Heart right ventricle (tissue), 16 donors: Measurements from ENCODE around the gene DDX51. TPM values are rescaled to one million over a fixed set of nuclear protein-coding genes. Genes with fewer than 3 reads are reported as not detected.
A peak's percentile ranks its signal among the peaks of the same experiment; 100 is the strongest.

ENCODE experiments used
- ATAC-seq, 8 donors: fragments of 200-7000 bp; cut with Tn5 transposase; one replicate each; pipeline ENCODE4 v1.9.1; 2020; ENCODE audit warnings: mild to moderate bottlenecking in 8 of 8, moderate library complexity in 8 of 8, moderate number of reproducible peaks in 1 of 8
- DNase-seq, 2 donors: peaks; one replicate each; pipeline ENCODE4 v3.0.0-alpha.2; 2020
- H3K27ac ChIP-seq, 10 donors: fragments of 200-600 bp; sonication (generic) in 2 of 10; one replicate each; pipeline versions ENCODE4 v1.5.0 to v1.8.0; 2020 to 2022; ENCODE audit warnings: mild to moderate bottlenecking in 3 of 10
- H3K27me3 ChIP-seq, 7 donors: fragments of 200-600 bp; one replicate each; pipeline ENCODE4 v1.8.0; 2021 to 2022; ENCODE audit warnings: mild to moderate bottlenecking in 2 of 7
- H3K36me3 ChIP-seq, 9 donors: fragments of 200-600 bp; sonication (generic) in 1 of 9; one replicate each; pipeline versions ENCODE4 v1.5.0 to v1.8.0; 2020 to 2022; ENCODE audit warnings: mild to moderate bottlenecking in 2 of 9
- H3K4me1 ChIP-seq, 9 donors: fragments of 200-600 bp; sonication (generic) in 1 of 9; one replicate each; pipeline versions ENCODE4 v1.5.0 to v1.8.0; 2020 to 2022; ENCODE audit warnings: mild to moderate bottlenecking in 4 of 9
- H3K4me3 ChIP-seq, 10 donors: fragments of 200-600 bp; sonication (generic) in 2 of 10; one replicate each; pipeline versions ENCODE4 v1.5.0 to v1.8.0; 2020 to 2022; ENCODE audit warnings: mild to moderate bottlenecking in 7 of 10, moderate library complexity in 2 of 10
- H3K9me3 ChIP-seq, 11 donors: fragments of 200-600 bp in 10 of 11; sonication (generic) in 2 of 11; one replicate each; pipeline versions ENCODE4 v1.5.0 to v1.8.0; 2013 to 2022; ENCODE audit warnings: mild to moderate bottlenecking in 2 of 11, control low read depth in 1 of 11, moderate library complexity in 1 of 11
- CTCF ChIP-seq, 9 donors: fragments of 200-600 bp; sonication (generic) in 2 of 9; IDR thresholded peaks; one replicate each; pipeline versions ENCODE4 v1.5.0 to v1.8.0; 2021 to 2022; ENCODE audit warnings: antibody characterized with exemption in 9 of 9, mild to moderate bottlenecking in 5 of 9, moderate library complexity in 1 of 9
- WGBS, 2 donors: extraction: QIAGEN DNeasy Blood & Tissue Kit; methylation state at CpG; one replicate each; pipeline ENCODE4 v1.1.7; 2013; ENCODE audit warnings: inconsistent platforms in 1 of 2; 5-methylcytosine and 5-hydroxymethylcytosine counted together
- intact Hi-C, 10 donors: fragments of 100-400 bp; cut with DNase I; formaldehyde crosslinking; loops; one replicate each; pipeline versions ENCODE4 v1.11.1 to v1.14.2; 2022
- polyA plus RNA-seq, 2 donors: library from polyadenylated mRNA; stranded (reverse); fragments of 200-250 nt; gene quantifications; one replicate each; pipeline ENCODE4 v1.2.3, GENCODE V29; 2013
- total RNA-seq, 10 donors: library from RNA; stranded (reverse); fragmentation: NEBNext Ultra II Directional in 3 of 10; extraction: Animal tissue kit (Norgen Biotek cat#: 25700) in 3 of 10; gene quantifications; one replicate each; pipeline versions ENCODE4 v1.2.1 to v1.2.4, GENCODE V29; 2021 to 2023
- donor health status: Arrhythmogenic right ventricular cardiomyopathy.
- donor health status: ischemic (EF 13 %, LVEDD 7.1; RV severe dilation, severe dysfunction).
- donor health status: healthy with polysubstance abuse.
- donor health status: DM: no; HTN: yes; CAD: no.
- donor health status: DM: no; HTN: no; CAD: no.
- donor health status: ischemic (EF 25% LVEDD 6.9; RV normal size, moderate dysfunction).
- donor health status: ischemic (EF 25% LVEDD 5.7; RV mildly dilated, moderate dysfunction).
- donor health status: healthy.
- donor health status: DM: yes; HTN: yes; CAD: no.
- donor health status: Ischemic cardiomyopathy.
- donor health status: ischemic (EF 35%, LVEDD 5.7; RV mildly dilated, moderate dysfunction).
- donor health status: nonischemic (EF 11% LVEDD 7.7; RV severe dilation, severe dysfunction).
- donor health status: DM: yes; HTN: yes; CAD: no.
- donor health status: PGD.
- donor health status: ischemic (EF 29% LVEDD 5.4; RV normal size, mild dysfunction).
- donor health status: nonischemic (EF 23%, LVEDD 6.1; RV moderate dilation, normal function).

The DDX51 gene
- total and polyA plus RNA-seq, 12 donors, result 7.2 to 19.9 (median 8.8) TPM

DNA sequence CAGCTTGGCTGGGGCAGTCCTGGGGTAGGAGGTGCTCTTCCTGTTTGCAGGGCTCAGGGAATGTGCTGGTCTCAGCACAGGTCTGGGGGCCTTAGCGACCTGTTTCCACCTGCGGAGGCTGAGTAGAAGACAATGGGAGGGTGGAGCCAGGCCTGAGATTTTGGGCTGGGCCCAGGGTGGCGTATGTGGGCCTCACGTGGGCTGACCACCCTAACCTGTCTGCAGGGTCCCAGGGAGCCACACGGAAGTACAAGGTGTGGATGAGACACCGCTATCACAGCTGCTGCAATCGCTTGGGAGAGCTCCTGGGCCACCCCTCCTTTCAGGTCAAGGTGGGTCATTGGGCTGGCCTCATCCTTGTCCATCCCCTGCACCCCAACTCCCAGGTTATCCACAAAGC is 1.2 kb upstream of the DDX51 start:
- ATAC-seq (peak in 1 of 8 donors; percentile 3), DNase-seq (no peak)
- peak overlapping the region in 1 of 10 donors; percentile 82 for H3K27ac ChIP-seq

GRCh38 chr12:132144810-132145168 is 670 bp upstream of the DDX51 start:
- Histone ChIP-seq H3K36me3 (peaks cover 6 to 60% (median 20%) of the 10 kb centered on the region in 9 donors), H3K9me3 (no peaks in the 10 kb centered on the region), H3K4me1 (peaks cover 12 to 30% (median 23%) of the 10 kb centered on the region in 9 donors), H3K4me3 (peak overlapping the region; percentile 65 to 99 (median 90)), H3K27me3 (no peaks in the 10 kb centered on the region), H3K27ac (peak overlapping the region in 9 of 10 donors; percentile 51 to 92 (median 82))
- WGBS, 2 donors, result 2 to 3% methylated on average over 17 of the region's 17 CpGs
- intact Hi-C loops, result loop anchor here in 1 of 10 donors (5.0 kb wide), 1 partner anchor 62 kb away; no protein-coding TSS in a partner anchor
- no peak for DNase-seq
- ATAC-seq, result peak in 4 of 8 donors; percentile 1 to 8 (median 5)
- TF ChIP-seq CTCF (IDR thresholded peaks at IDR 0.05), result no peak

More for the DNA sequence above, 1.2 kb upstream of the DDX51 start:
- Histone ChIP-seq H3K9me3 (no peaks in the 10 kb centered on the region), H3K4me1 (peaks cover 12 to 30% (median 23%) of the 10 kb centered on the region in 9 donors), H3K4me3 (peak overlapping the region in 9 of 10 donors; percentile 74 to 99 (median 92)), H3K36me3 (peaks cover 6 to 55% (median 15%) of the 10 kb centered on the region in 9 donors), H3K27me3 (no peaks in the 10 kb centered on the region)
- TF ChIP-seq CTCF (IDR thresholded peaks at IDR 0.05), result no peak
- intact Hi-C loops, result no loop called here
- WGBS, 2 donors, result 75 to 76% methylated on average over 7 of the region's 7 CpGs

GRCh38 chr12:132143336-132144071 is 615 bp downstream of the DDX51 start:
- WGBS, 2 donors, result 2% methylated on average over 73 to 82 of the region's 82 CpGs
- Histone ChIP-seq H3K36me3 (peaks cover 6 to 70% (median 33%) of the 10 kb centered on the region in 9 donors), H3K4me3 (peak overlapping the region; percentile 57 to 99 (median 90)), H3K27ac (peak overlapping the region in 9 of 10 donors; percentile 39 to 92 (median 80)), H3K4me1 (peaks cover 12 to 30% (median 23%) of the 10 kb centered on the region in 9 donors), H3K9me3 (no peaks in the 10 kb centered on the region), H3K27me3 (no peaks in the 10 kb centered on the region)
- TF ChIP-seq CTCF (IDR thresholded peaks at IDR 0.05), result no peak
- DNase-seq, result no peak
- ATAC-seq, result no peak
- intact Hi-C loops, result loop anchor here in 1 of 10 donors (5.0 kb wide), 1 partner anchor 61 kb away; no protein-coding TSS in a partner anchor

DNA sequence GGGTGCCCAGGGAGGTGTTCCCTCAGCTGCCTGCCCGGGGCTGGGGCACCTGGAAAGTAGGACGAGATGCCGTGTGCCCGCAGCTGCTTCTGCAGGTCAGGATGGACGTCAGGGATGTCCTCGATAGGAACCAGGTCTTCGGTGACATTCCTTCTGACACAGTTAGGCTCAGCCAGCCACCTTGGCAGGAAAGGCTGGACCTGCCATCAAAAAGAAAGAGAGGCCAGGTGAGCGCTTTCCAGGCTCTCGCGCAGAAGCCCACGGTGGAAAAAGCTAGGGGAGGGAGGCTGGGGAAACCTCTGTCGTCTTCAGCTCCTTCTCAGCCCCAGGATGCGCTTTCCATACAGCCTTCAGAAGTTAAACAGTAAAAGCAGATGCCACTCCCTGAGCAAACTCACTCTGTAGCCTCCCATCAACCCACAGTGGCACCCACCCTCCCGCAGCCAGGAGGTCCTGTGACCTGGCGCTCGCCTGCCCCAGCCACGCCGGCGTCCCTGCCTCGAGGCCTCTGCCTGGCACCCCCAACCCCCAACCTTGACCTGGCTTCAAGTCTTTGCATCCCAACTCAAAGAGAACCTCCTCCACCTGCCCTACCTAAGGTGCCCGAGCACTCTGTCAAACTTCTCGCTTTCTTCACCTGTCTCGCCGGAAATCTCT is 1.3 kb downstream of the DDX51 start:
- 81 to 86% methylated on average over 24 of the region's 24 CpGs for WGBS, 2 donors
- Histone ChIP-seq H3K4me3 (peak overlapping the region in 9 of 10 donors; percentile 74 to 99 (median 92)), H3K27ac (no peak overlapping the region), H3K9me3 (no peaks in the 10 kb centered on the region), H3K4me1 (peaks cover 12 to 30% (median 23%) of the 10 kb centered on the region in 9 donors), H3K36me3 (peaks cover 6 to 70% (median 33%) of the 10 kb centered on the region in 9 donors), H3K27me3 (no peaks in the 10 kb centered on the region)
- TF ChIP-seq CTCF (IDR thresholded peaks at IDR 0.05), result no peak
- DNase-seq, result no peak
- intact Hi-C loops, result loop anchor here in 1 of 10 donors (5.0 kb wide), 1 partner anchor 61 kb away; no protein-coding TSS in a partner anchor
- no peak for ATAC-seq
